Renal cortex interstitium (tissue), 11 donors: ENCODE measurements around the gene HSPA8. TPM values are rescaled to one million over a fixed set of nuclear protein-coding genes. Genes with fewer than 3 reads are reported as not detected.
A peak's percentile ranks its signal among the peaks of the same experiment; 100 is the strongest.

Experiments used
- DNase-seq, 11 donors: peaks; one replicate each; pipeline ENCODE4 v3.0.0-alpha.2; 2013; ENCODE audit warnings: low read depth in 9 of 11, low spot score in 4 of 11; ENCODE audit errors: extremely low read depth in 1 of 11
- polyA plus RNA-seq, 3 donors: library from polyadenylated mRNA; unstranded; fragments of 120-200 nt; gene quantifications; one replicate each; pipeline ENCODE4 v1.2.1, GENCODE V29; 2013; ENCODE audit not compliant: insufficient read length in 3 of 3

HSPA8 gene
- polyA plus RNA-seq, 3 donors: 1,091 to 1,438 (median 1,348) TPM

DNA sequence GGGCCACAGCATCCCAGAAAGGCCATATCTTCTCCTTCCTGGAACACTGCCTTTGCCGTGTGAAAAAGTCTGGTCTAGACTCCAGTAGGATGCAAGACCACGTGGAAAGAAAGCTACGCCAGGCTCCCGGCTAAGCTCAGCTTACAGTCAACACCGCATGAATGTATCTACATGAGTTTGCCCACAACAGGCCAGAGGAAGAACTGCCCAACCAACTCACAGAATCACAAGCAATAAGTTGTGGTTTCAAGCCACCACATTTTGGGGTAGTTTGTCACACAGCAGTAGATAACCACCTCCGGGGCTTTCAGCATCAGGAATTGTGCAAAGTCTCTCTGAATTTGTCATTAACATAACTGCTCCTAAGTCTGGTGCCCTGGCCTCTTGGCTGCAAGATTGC, 27.3 kb downstream of the HSPA8 start:
- no peak for DNase-seq

DNA sequence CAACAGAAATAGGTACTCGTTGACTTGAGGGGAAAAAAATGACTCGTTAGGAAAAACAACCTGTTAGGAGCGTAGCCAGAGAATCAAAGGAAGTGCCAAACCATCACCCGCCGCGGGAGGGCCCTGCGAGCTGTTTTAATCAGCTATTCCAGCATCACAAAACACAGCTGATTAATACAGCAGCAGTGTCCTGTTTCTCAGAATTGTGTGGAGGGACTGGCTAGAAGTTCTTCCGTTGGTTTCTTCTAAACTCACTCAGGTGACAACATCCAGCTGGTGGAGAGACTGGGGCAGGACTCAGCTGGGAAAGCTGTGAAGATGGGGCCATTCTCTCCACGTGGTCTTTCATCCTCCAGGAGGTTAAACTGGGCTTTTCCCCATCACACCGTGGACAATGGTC, 28.0 kb downstream of the HSPA8 start:
- no peak for DNase-seq

DNA sequence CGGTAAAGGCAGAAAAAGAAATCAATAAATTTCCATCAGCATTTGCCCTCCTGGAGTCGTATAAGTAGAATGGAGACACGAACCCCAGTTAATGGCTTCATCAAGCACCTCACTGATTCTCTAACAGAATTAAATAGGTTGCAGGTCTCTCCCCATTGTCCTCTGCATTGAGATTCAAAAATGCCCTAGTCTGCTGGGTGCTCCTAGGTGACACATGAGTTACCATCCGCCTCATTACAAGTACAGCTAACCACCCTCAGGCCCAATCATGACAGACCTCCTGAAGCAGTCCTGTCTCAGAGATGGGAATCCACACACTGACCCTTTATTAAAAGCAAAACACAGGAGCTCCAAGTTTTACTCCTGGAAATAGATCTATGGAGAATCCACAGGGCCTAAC, 31.4 kb downstream of the HSPA8 start:
- DNase-seq: no peak

DNA sequence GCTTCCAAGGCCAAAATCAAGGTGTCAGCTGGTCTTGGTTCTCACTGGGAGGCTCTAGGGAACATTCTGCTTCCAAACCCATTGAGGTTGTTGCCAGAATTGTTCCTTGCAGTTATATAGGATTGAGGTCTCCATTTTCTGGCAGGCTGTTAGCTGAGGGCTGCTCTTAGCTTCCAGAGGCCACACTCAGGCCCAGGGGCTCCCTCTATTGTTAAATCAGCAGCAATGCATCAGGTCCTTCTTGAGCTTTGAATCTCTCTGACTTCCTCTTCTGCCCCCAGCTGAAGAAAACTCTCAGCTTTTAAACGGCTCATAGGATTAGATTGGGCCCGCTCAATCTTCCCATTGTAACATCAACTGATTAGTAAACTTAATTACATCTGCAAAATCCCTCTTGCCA, 41.0 kb downstream of the HSPA8 start:
- peak in 1 of 11 donors; percentile 5 for DNase-seq

DNA sequence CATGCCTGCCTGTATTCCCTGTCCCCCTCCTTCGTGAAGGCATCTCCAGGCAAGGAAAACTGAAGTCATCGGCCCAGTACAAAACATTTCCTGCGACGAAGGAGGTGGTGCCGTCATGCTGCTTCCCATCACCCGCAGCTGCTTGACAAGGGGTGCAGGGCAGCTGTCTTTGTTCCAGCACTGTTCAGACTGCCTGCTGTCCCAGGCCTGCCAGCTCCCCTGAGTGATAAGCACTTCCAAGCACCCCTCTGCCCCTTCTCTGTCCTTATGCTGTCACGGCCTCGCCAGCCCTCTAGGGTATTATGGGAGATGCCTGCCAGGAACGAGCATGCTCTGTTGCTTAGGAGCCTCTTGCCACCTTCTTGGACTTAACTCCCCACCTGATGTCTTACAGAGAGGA, 43.2 kb downstream of the HSPA8 start:
- DNase-seq: no peak

DNA sequence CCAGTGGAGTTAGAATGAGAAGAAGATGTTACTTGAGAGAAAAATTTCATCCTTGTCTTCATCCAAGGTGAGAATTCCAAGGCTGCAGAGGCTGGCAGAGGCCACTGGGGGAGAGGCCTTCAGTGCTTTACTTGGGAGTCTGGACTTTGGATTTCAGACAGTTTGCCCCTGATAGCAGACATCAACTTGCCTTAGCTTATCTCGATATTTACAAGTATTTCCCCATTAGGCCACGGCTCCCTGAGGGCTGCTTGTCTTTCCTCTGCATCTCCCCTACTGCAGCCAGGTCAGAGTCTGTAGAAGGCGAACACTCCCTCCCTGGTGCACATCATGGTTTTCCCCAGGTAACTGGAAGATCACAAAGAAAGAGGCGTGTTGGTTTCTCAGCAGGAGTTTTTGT, 50.4 kb downstream of the HSPA8 start:
- no peak for DNase-seq

Other genes with a start within 250 kb of the HSPA8 start
- under 1 TPM in 1 of 3 donors, not detected in 2; 0.08 TPM for gene CRTAM, start 223.6 kb downstream of the HSPA8 start, polyA plus RNA-seq
- 10 to 100 TPM; 11.3 to 12.9 (median 12.9) TPM for gene JHY, start 179.4 kb downstream of the HSPA8 start, polyA plus RNA-seq
- gene BSX, start 80.3 kb downstream of the HSPA8 start, polyA plus RNA-seq: not detected
- 10 to 100 TPM; 29.1 to 34.4 (median 29.7) TPM for gene CLMP, start 133.1 kb upstream of the HSPA8 start, polyA plus RNA-seq